ENCODE results near the gene TNIP3.

The TNIP3 gene

GRCh38 chr4:121177246-121178137, 13.4 kb upstream of the TNIP3 start:
- peak; percentile 51 to 92 (median 85) for DNase-seq

- DNase-seq, result peak; percentile 29 to 90 (median 73)
These were observed 12.2 kb upstream of the TNIP3 start for GRCh38 chr4:121176082-121176934.

GRCh38 chr4:121171477-121171876, 7.4 kb upstream of the TNIP3 start:
- DNase-seq, result peak in 1 of 3 donors; percentile 22

GRCh38 chr4:121168446-121169281, 4.5 kb upstream of the TNIP3 start:
- DNase-seq, result peak; percentile 66 to 93 (median 89)

- DNase-seq, result peak; percentile 56 to 93 (median 87)
These were observed 2.9 kb upstream of the TNIP3 start for GRCh38 chr4:121166976-121167375.

GRCh38 chr4:121165206-121165605, 1.1 kb upstream of the TNIP3 start:
- peak in 1 of 3 donors; percentile 20 for DNase-seq

- peak; percentile 90 to 98 (median 92) for DNase-seq
These were observed 7.0 kb downstream of the TNIP3 start for GRCh38 chr4:121156822-121157769.

GRCh38 chr4:121155893-121156292, 8.2 kb downstream of the TNIP3 start:
- DNase-seq, result peak; percentile 76 to 93 (median 88)

GRCh38 chr4:121154103-121154515, 10.0 kb downstream of the TNIP3 start:
- peak; percentile 36 to 57 (median 54) for DNase-seq

GRCh38 chr4:121151942-121152341, 12.2 kb downstream of the TNIP3 start:
- no peak for DNase-seq

GRCh38 chr4:121150486-121150885, 13.6 kb downstream of the TNIP3 start:
- no peak for DNase-seq

GRCh38 chr4:121150003-121150402, 14.1 kb downstream of the TNIP3 start:
- DNase-seq, result no peak

- DNase-seq, result no peak
These were observed 15.5 kb downstream of the TNIP3 start for GRCh38 chr4:121148621-121149020.

- no peak for DNase-seq
These were observed 16.1 kb downstream of the TNIP3 start for GRCh38 chr4:121148000-121148399.

GRCh38 chr4:121146530-121146929, 17.6 kb downstream of the TNIP3 start:
- no peak for DNase-seq

GRCh38 chr4:121145430-121145829, 18.7 kb downstream of the TNIP3 start:
- DNase-seq, result no peak

GRCh38 chr4:121144021-121144420, 20.1 kb downstream of the TNIP3 start:
- DNase-seq, result no peak

- DNase-seq, result no peak
These were observed 21.0 kb downstream of the TNIP3 start for GRCh38 chr4:121143131-121143530.

GRCh38 chr4:121140716-121141460, 23.2 kb downstream of the TNIP3 start:
- DNase-seq, result no peak

GRCh38 chr4:121139533-121140222, 24.4 kb downstream of the TNIP3 start:
- DNase-seq, result no peak
